ENCODE measurements around the gene ROCK2.

DNA sequence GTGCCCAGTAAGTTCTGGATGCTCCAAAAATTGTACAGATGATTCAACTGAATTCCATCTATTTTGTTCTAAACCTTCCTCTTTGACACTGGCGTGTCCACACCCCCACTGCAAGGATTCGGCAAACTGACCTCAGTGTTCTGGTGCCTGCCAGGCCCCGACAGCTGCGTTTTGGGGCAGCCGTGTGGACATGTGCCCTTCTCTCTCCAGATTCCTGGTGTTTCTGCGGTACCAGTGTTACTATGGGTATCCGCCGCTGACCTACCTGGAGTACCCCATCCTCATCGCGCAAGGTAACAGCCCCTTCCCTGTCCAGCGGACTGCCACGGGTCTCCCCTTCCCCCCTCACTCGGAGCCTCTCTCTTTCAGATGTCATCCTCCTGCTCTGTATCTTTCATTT is 184.2 kb downstream of the ROCK2 start:
- no peak for TF ChIP-seq CTCF (IDR thresholded peaks at IDR 0.05)
- TF ChIP-seq POLR2A (IDR thresholded peaks at IDR 0.05): no peak
